Osteoblast (primary cell): ENCODE results near the gene CELF2. TPM values are rescaled to one million over a fixed set of nuclear protein-coding genes. Genes with fewer than 3 reads are reported as not detected.

Source experiments
- DNase-seq: peaks from one replicate; pipeline ENCODE4 v3.0.0; 2011; ENCODE audit warnings: low spot score, mixed read lengths; ENCODE audit not compliant: insufficient read length; ENCODE audit errors: missing footprints
- H2AFZ ChIP-seq: 2 replicates; pipeline ENCODE4 v1.6.0; 2011; ENCODE audit warnings: mild to moderate bottlenecking, low read length
- H3K27ac ChIP-seq: 2 replicates; pipeline ENCODE4 v1.5.1; 2011; ENCODE audit warnings: mild to moderate bottlenecking, low read depth, low read length, moderate library complexity
- H3K27me3 ChIP-seq: 2 replicates; pipeline ENCODE4 v1.6.0; 2012; ENCODE audit warnings: mild to moderate bottlenecking, control low read depth, inconsistent platforms, low read length, moderate library complexity; ENCODE audit not compliant: insufficient read depth
- H3K36me3 ChIP-seq: 2 replicates; pipeline ENCODE4 v1.5.1; 2011; ENCODE audit warnings: mild to moderate bottlenecking, low read length, control low read depth, moderate library complexity; ENCODE audit not compliant: insufficient read depth
- H3K4me1 ChIP-seq: 2 replicates; pipeline ENCODE4 v1.5.1; 2011; ENCODE audit warnings: mild to moderate bottlenecking, low read length, control low read depth, moderate library complexity; ENCODE audit not compliant: insufficient read depth
- H3K4me2 ChIP-seq: 2 replicates; pipeline ENCODE4 v1.6.0; 2011; ENCODE audit warnings: mild to moderate bottlenecking, low read length; ENCODE audit not compliant: insufficient read depth
- H3K4me3 ChIP-seq: fragments of 200-600 bp; sonication (generic); 3 replicates; pipeline ENCODE4 v1.5.1; 2012; ENCODE audit warnings: mild to moderate bottlenecking, low read length, inconsistent platforms; ENCODE audit not compliant: insufficient read depth
- H3K79me2 ChIP-seq: 2 replicates; pipeline ENCODE4 v1.6.0; 2012; ENCODE audit warnings: mild to moderate bottlenecking, low read length, control low read depth, inconsistent platforms; ENCODE audit not compliant: insufficient read depth
- H3K9me3 ChIP-seq: 2 replicates; pipeline ENCODE4 v1.5.1; 2011; ENCODE audit warnings: low read depth, low read length, control low read depth
- H4K20me1 ChIP-seq: 2 replicates; pipeline ENCODE4 v1.6.0; 2012; ENCODE audit warnings: mild to moderate bottlenecking, low read length, control low read depth; ENCODE audit not compliant: insufficient read depth
- total RNA-seq: library from RNA; depleted of rRNA; stranded (reverse); fragments of >200 nt; gene quantifications from 2 replicates; pipeline ENCODE4 v1.2.3, GENCODE V29; 2012
- TF ChIP-seq, protein P1 (sequence below): IDR thresholded peaks from 2 replicates; pipeline ENCODE4 v1.5.1; 2011; ENCODE audit warnings: mild to moderate bottlenecking, low read depth, low read length, moderate library complexity; ENCODE audit errors: extremely low read depth

The CELF2 gene
- total RNA-seq, 1 donor = 7.6 TPM

DNA sequence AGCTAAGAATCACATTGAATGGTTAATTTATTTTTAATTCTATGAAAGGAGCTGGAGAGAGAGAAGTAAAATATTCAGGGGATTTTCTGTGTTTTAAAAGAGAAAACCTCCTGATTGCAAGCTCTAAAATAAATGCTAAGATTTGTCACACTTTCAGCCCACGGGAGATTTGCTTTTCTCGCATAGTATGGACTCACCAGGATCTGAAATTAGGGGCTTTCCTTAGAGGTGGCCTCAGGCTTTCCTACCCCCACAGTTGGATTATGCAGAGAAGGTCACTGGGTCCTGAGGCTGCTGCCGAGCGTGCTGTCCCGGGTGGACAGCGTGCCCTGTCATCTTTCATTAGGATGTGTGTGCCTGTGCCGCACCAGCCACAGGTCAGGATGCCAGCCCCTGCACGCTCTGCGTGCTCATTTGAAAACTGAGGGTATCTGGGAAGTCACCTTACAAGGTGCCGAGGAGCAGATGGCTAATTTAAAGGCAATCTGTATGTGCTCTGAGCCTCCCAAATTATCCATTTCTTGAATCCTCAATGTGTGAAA, 258.8 kb downstream of the CELF2 start:
- no peak overlapping the region for H2AFZ ChIP-seq
- no peaks in the 10 kb centered on the region for H3K27me3 ChIP-seq
- no peaks in the 10 kb centered on the region for H3K79me2 ChIP-seq
- H3K4me1 ChIP-seq = no peaks in the 10 kb centered on the region
- no peaks in the 10 kb centered on the region for H3K9me3 ChIP-seq
- no peak for DNase-seq
- H3K27ac ChIP-seq = no peak overlapping the region
- H4K20me1 ChIP-seq = no peaks in the 10 kb centered on the region
- TF ChIP-seq, protein P1, sequence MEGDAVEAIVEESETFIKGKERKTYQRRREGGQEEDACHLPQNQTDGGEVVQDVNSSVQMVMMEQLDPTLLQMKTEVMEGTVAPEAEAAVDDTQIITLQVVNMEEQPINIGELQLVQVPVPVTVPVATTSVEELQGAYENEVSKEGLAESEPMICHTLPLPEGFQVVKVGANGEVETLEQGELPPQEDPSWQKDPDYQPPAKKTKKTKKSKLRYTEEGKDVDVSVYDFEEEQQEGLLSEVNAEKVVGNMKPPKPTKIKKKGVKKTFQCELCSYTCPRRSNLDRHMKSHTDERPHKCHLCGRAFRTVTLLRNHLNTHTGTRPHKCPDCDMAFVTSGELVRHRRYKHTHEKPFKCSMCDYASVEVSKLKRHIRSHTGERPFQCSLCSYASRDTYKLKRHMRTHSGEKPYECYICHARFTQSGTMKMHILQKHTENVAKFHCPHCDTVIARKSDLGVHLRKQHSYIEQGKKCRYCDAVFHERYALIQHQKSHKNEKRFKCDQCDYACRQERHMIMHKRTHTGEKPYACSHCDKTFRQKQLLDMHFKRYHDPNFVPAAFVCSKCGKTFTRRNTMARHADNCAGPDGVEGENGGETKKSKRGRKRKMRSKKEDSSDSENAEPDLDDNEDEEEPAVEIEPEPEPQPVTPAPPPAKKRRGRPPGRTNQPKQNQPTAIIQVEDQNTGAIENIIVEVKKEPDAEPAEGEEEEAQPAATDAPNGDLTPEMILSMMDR = no peak
- no peak overlapping the region for H3K4me3 ChIP-seq
- H3K36me3 ChIP-seq = no peaks in the 10 kb centered on the region
- H3K4me2 ChIP-seq = no peak overlapping the region

DNA sequence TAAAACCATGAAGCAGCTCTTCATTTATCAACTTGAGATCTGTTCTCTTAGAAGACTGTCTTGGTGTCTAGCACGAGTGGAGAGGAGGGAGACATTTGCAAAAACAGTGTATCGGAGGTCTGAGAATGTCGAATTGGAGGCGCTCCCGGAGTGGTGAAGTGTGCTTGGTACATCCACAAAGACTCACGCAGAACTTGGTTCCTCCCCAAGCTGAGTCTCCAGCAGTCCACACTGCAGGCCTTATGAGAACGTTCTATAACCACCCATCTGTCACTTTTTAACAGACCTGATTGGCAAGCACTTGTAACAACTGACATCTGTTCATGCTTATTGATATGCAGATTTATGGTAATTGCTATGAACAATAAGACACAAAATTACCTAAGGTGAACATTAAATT, 261.6 kb downstream of the CELF2 start:
- H3K4me1 ChIP-seq = no peaks in the 10 kb centered on the region
- H3K4me2 ChIP-seq = no peak overlapping the region
- no peak for DNase-seq
- no peak overlapping the region for H2AFZ ChIP-seq
- H3K9me3 ChIP-seq = no peaks in the 10 kb centered on the region
- H3K4me3 ChIP-seq = no peak overlapping the region
- no peak overlapping the region for H3K27ac ChIP-seq
- no peaks in the 10 kb centered on the region for H3K79me2 ChIP-seq
- no peaks in the 10 kb centered on the region for H3K27me3 ChIP-seq
- no peaks in the 10 kb centered on the region for H3K36me3 ChIP-seq
- no peaks in the 10 kb centered on the region for H4K20me1 ChIP-seq
- TF ChIP-seq, protein P1 = no peak

DNA sequence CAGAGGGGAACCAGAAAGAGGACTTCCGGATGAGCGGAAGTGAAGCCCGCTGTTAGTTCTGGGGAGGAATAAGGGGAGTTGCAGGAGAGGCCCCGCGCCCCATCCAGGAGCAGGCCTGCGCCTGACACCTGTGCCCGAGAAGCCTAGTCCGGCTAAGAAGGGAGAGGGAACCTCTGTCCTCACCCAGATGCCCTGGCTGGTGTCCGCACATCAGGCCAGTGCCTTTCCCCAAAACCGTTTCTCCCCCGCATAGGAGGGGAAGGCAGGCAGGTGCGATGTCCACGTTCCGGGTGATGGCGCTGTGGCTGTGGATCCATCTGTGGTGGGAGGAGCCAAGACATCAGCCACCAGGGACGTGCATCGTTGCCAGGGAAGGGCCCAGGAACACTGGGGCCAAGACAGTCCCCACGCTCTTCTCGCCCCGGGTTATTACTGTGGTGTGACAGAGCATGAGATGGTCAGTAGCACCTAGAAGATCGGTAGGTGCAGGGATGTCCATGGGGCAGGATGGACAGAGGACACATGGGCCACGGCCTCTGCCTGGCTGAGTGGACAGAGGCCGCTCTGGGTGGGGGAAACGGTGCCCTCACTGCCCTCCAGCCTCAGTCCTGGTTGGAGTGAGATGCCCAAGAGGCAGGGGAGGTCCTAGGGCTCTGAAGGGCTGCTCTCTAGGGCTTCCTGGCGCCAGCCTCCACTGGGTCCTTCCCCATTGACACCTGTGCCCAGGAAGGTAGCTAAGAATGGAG, 262.7 kb downstream of the CELF2 start:
- Histone ChIP-seq H4K20me1 (no peaks in the 10 kb centered on the region), H3K4me3 (no peak overlapping the region), H3K9me3 (no peaks in the 10 kb centered on the region), H3K27ac (no peak overlapping the region), H3K4me2 (no peak overlapping the region), H3K36me3 (no peaks in the 10 kb centered on the region), H3K79me2 (no peaks in the 10 kb centered on the region), H3K4me1 (no peaks in the 10 kb centered on the region), H3K27me3 (no peaks in the 10 kb centered on the region), H2AFZ (no peak overlapping the region)
- TF ChIP-seq, protein P1 = no peak
- no peak for DNase-seq

DNA sequence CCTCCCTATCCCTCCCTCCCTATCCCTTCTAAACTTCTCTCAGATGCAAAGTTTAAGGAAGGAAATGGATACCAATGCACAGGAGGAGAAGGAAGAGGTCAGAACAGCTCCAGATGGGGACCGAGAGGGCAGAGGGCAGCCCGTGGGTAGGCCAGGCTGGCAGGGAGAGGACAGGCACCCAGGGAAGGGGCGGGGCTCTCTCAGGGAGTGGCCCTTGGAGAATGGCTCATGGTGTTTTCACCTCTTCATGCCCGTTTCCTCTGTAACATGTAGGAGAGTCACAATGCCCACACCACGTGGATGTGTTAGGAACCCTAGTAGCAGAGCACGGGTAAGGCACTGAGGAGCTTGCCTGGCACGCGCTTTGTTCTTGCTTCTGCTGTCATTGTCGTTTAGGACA, 264.5 kb downstream of the CELF2 start:
- no peak overlapping the region for H3K4me3 ChIP-seq
- no peak overlapping the region for H3K27ac ChIP-seq
- no peaks in the 10 kb centered on the region for H3K9me3 ChIP-seq
- no peak overlapping the region for H2AFZ ChIP-seq
- no peak for DNase-seq
- no peaks in the 10 kb centered on the region for H3K27me3 ChIP-seq
- no peaks in the 10 kb centered on the region for H3K79me2 ChIP-seq
- no peak overlapping the region for H3K4me2 ChIP-seq
- TF ChIP-seq, protein P1 = no peak
- H4K20me1 ChIP-seq = no peaks in the 10 kb centered on the region
- no peaks in the 10 kb centered on the region for H3K4me1 ChIP-seq
- no peaks in the 10 kb centered on the region for H3K36me3 ChIP-seq
